GM23338 (cell line): ENCODE data around the gene DGKH. TPM values are rescaled to one million over a fixed set of nuclear protein-coding genes. Genes with fewer than 3 reads are reported as not detected.

Source experiments
- ATAC-seq: fragments of 200-7000 bp; cut with Tn5 transposase; 3 replicates; pipeline ENCODE4 v1.9.1; 2020
- DNase-seq: peaks from one replicate; pipeline ENCODE4 v3.0.0-alpha.2; 2015; ENCODE audit warnings: low spot score
- H2AFZ ChIP-seq: fragments of 200-600 bp; sonication (generic); 2 replicates; pipeline ENCODE4 v1.8.0; 2016; ENCODE audit warnings: antibody characterized with exemption, mild to moderate bottlenecking, moderate library complexity
- H3F3A ChIP-seq: fragments of 200-600 bp; sonication (generic); replicated peaks from 2 replicates; pipeline ENCODE4 v1.8.0; 2017; ENCODE audit warnings: antibody characterized with exemption, mixed run types, low read depth
- H3K27ac ChIP-seq: fragments of 200-600 bp; sonication (generic); 2 replicates; pipeline ENCODE4 v1.6.1; 2016; ENCODE audit warnings: low read depth
- H3K27me3 ChIP-seq: fragments of 200-600 bp; sonication (generic); 2 replicates; pipeline ENCODE4 v1.8.0; 2016; ENCODE audit warnings: mild to moderate bottlenecking, mixed run types, moderate library complexity; ENCODE audit not compliant: insufficient read depth
- H3K36me3 ChIP-seq: fragments of 200-600 bp; sonication (generic); 2 replicates; pipeline ENCODE4 v1.8.0; 2016; ENCODE audit warnings: mild to moderate bottlenecking; ENCODE audit not compliant: insufficient read depth
- H3K4me1 ChIP-seq: fragments of 200-600 bp; sonication (generic); 2 replicates; pipeline ENCODE4 v1.8.0; 2016; ENCODE audit warnings: mild to moderate bottlenecking, moderate library complexity; ENCODE audit not compliant: insufficient read depth
- H3K4me2 ChIP-seq: fragments of 200-600 bp; sonication (generic); 2 replicates; pipeline ENCODE4 v1.7.1; 2017; ENCODE audit warnings: mixed run types
- H3K4me3 ChIP-seq: fragments of 200-600 bp; sonication (generic); 2 replicates; pipeline ENCODE4 v1.6.1; 2016; ENCODE audit warnings: mixed run types
- H3K79me2 ChIP-seq: fragments of 200-600 bp; sonication (generic); replicated peaks from 2 replicates; pipeline ENCODE4 v1.8.0; 2017; ENCODE audit warnings: mild to moderate bottlenecking; ENCODE audit not compliant: insufficient read depth
- H3K9me2 ChIP-seq: fragments of 200-600 bp; sonication (generic); 2 replicates; pipeline ENCODE4 v1.8.0; 2017; ENCODE audit not compliant: insufficient read depth
- H4K20me1 ChIP-seq: fragments of 200-600 bp; sonication (generic); replicated peaks from 2 replicates; pipeline ENCODE4 v1.8.0; 2017; ENCODE audit warnings: mild to moderate bottlenecking; ENCODE audit not compliant: insufficient read depth
- H3K27ac Mint-ChIP-seq: 2 replicates; pipeline ENCODE4 v1.8.0; 2020; ENCODE audit warnings: inconsistent platforms, mild to moderate bottlenecking, moderate library complexity, mixed read lengths
- H3K27me3 Mint-ChIP-seq: 3 replicates; pipeline ENCODE4 v1.8.0; 2022; ENCODE audit warnings: low read depth, mild to moderate bottlenecking, moderate library complexity, mixed read lengths, inconsistent platforms; ENCODE audit not compliant: insufficient read depth, poor library complexity
- H3K36me3 Mint-ChIP-seq: 3 replicates; pipeline ENCODE4 v1.8.0; 2021; ENCODE audit warnings: low read depth, mild to moderate bottlenecking, inconsistent platforms, moderate library complexity, mixed read lengths
- H3K4me1 Mint-ChIP-seq: 3 replicates; pipeline ENCODE4 v1.8.0; 2020; ENCODE audit warnings: mild to moderate bottlenecking, inconsistent platforms, mixed read lengths
- H3K4me3 Mint-ChIP-seq: 3 replicates; pipeline ENCODE4 v1.8.0; 2021; ENCODE audit warnings: moderate library complexity, mild to moderate bottlenecking, inconsistent platforms, mixed read lengths
- H3K9me3 Mint-ChIP-seq: 3 replicates; pipeline ENCODE4 v1.8.0; 2020; ENCODE audit warnings: moderate library complexity, mild to moderate bottlenecking, inconsistent platforms, mixed read lengths
- CTCF ChIP-seq, 2 experiments: fragments of 200-600 bp in 1 of 2; sonication (generic) in 1 of 2; conservative IDR thresholded peaks; 2 replicates each; pipeline versions ENCODE4 v1.5.1 to v1.6.1; 2016 to 2017; ENCODE audit warnings: antibody characterized with exemption in 2 of 2, low read depth in 2 of 2, mild to moderate bottlenecking in 2 of 2, moderate library complexity in 1 of 2
- ETS1 ChIP-seq: IDR thresholded peaks from 2 replicates; pipeline ENCODE4 v1.6.1; 2016; ENCODE audit warnings: antibody characterized with exemption
- EZH2 ChIP-seq: fragments of 200-600 bp; sonication (generic); IDR thresholded peaks from one replicate; pipeline ENCODE4 v1.8.0; 2017; ENCODE audit warnings: antibody characterized with exemption, mild to moderate bottlenecking, low read depth; ENCODE audit not compliant: unreplicated experiment
- EZH2phosphoT487 ChIP-seq: fragments of 200-600 bp; sonication (generic); IDR thresholded peaks from one replicate; pipeline ENCODE4 v1.8.1; 2018; ENCODE audit warnings: antibody characterized with exemption; ENCODE audit not compliant: unreplicated experiment
- JUNB ChIP-seq: IDR thresholded peaks from one replicate; pipeline ENCODE4 v1.6.1; 2016; ENCODE audit warnings: antibody characterized with exemption; ENCODE audit not compliant: unreplicated experiment
- POLR2AphosphoS5 ChIP-seq: IDR thresholded peaks from 2 replicates; pipeline ENCODE4 v1.6.1; 2016; ENCODE audit warnings: antibody characterized with exemption, low read depth
- REST ChIP-seq: IDR thresholded peaks from one replicate; pipeline ENCODE4 v1.6.1; 2018; ENCODE audit warnings: antibody characterized with exemption; ENCODE audit not compliant: unreplicated experiment
- STAT1 ChIP-seq: IDR thresholded peaks from one replicate; pipeline ENCODE4 v1.6.1; 2016; ENCODE audit warnings: antibody characterized with exemption; ENCODE audit not compliant: unreplicated experiment
- ZNF114 ChIP-seq: fragments of 250-450 bp; sonication (Bioruptor Pico); IDR thresholded peaks from 2 replicates; pipeline ENCODE4 v1.5.0; 2020; ENCODE audit warnings: mild to moderate bottlenecking, moderate library complexity
- ZNF331 ChIP-seq: fragments of 250-450 bp; sonication (Bioruptor Pico); IDR thresholded peaks from 2 replicates; pipeline ENCODE4 v1.5.0; 2020; ENCODE audit warnings: low read depth, mild to moderate bottlenecking, moderate library complexity
- ZNF462 ChIP-seq: fragments of 250-450 bp; sonication (Bioruptor Pico); IDR thresholded peaks from 2 replicates; pipeline ENCODE4 v1.5.0; 2020; ENCODE audit warnings: mild to moderate bottlenecking, moderate library complexity
- polyA plus RNA-seq: library from polyadenylated mRNA; unstranded; fragments of >200 nt; fragmentation: Nextera tagmentation; extraction: Ambion mirVana; gene quantifications from 2 replicates; pipeline ENCODE4 v1.2.1, GENCODE V29; 2016
- total RNA-seq: library from RNA; depleted of rRNA; stranded (reverse); fragments of >200 nt; shearing (Covaris generic); gene quantifications from 2 replicates; pipeline ENCODE4 v1.2.3, GENCODE V29; 2014

Gene DGKH
- total and polyA plus RNA-seq, 2 experiments from 2014 or later, result 2.1 to 7.5 TPM

- no peaks in the 10 kb centered on the region for H3K9me2 ChIP-seq
- no peaks in the 10 kb centered on the region for H3K79me2 ChIP-seq
- DNase-seq, result no peak
- Mint-ChIP-seq H3K27me3 (peaks cover 2% of the 10 kb centered on the region), H3K4me1 (no peaks in the 10 kb centered on the region; the same call in 2 of the 3 replicates), H3K36me3 (peaks cover 6% of the 10 kb centered on the region), H3K4me3 (no peak overlapping the region), H3K27ac (no peak overlapping the region), H3K9me3 (peaks cover 4% of the 10 kb centered on the region; the same call in 1 of the 3 replicates)
- H4K20me1 ChIP-seq, result no peaks in the 10 kb centered on the region
- no peak overlapping the region for H3K4me3 ChIP-seq
- no peak for TF ChIP-seq EZH2phosphoT487
- no peak for TF ChIP-seq REST
- no peak for TF ChIP-seq STAT1
- no peak for TF ChIP-seq ZNF114 (CRISPR knock-in tag)
- no peak for TF ChIP-seq POLR2AphosphoS5
- no peak for TF ChIP-seq ZNF462
- TF ChIP-seq EZH2, result no peak
- no peak for TF ChIP-seq JUNB
- no peak for TF ChIP-seq ETS1
- TF ChIP-seq CTCF (conservative IDR thresholded peaks at IDR 0.05; ENCODE audit: low read depth in 2 of 2), result no peak
- no peak for TF ChIP-seq ZNF331 (CRISPR knock-in tag)
- H3K27ac ChIP-seq, result no peak overlapping the region
- H3K27me3 ChIP-seq, result no peaks in the 10 kb centered on the region
- H3K36me3 ChIP-seq, result no peaks in the 10 kb centered on the region
- H2AFZ ChIP-seq, result no peak overlapping the region
- H3K4me1 ChIP-seq, result no peaks in the 10 kb centered on the region
- H3F3A ChIP-seq, result no peaks in the 10 kb centered on the region
- ATAC-seq, result no peak
- no peak overlapping the region for H3K4me2 ChIP-seq
Measured at GRCh38 chr13:42136518-42136917, 88.1 kb downstream of the DGKH start.
